H7 (cell line): ENCODE results near the gene FOXN3. TPM values are rescaled to one million over a fixed set of nuclear protein-coding genes. Genes with fewer than 3 reads are reported as not detected.

ENCODE experiments used
- DNase-seq: peaks from one replicate; pipeline ENCODE4 v3.0.0; 2012
- H3K27me3 ChIP-seq: 2 replicates; pipeline ENCODE4 v1.6.0; 2011; ENCODE audit warnings: mild to moderate bottlenecking, low read length; ENCODE audit not compliant: control insufficient read depth, insufficient read depth
- H3K36me3 ChIP-seq: replicated peaks from 2 replicates; pipeline ENCODE4 v1.5.1; 2011; ENCODE audit warnings: low read length; ENCODE audit not compliant: control insufficient read depth, insufficient read depth
- H3K4me3 ChIP-seq: 2 replicates; pipeline ENCODE4 v1.5.1; 2011; ENCODE audit warnings: low read depth, mild to moderate bottlenecking, control low read depth, low read length, moderate library complexity; ENCODE audit not compliant: insufficient read depth
- total RNA-seq: library from RNA; depleted of rRNA; stranded (reverse); fragments of >200 nt; shearing (Covaris generic); gene quantifications from 2 replicates; pipeline ENCODE4 v1.2.3, GENCODE V29; 2014

FOXN3 gene
- total RNA-seq, 1 experiment from 2014 or later, result 64.6 TPM

- no peaks in the 10 kb centered on the region; the same call in 1 of the 2 replicates for H3K36me3 ChIP-seq
- no peaks in the 10 kb centered on the region for H3K27me3 ChIP-seq
- no peak overlapping the region for H3K4me3 ChIP-seq
- DNase-seq, result no peak
Observed at GRCh38 chr14:89247457-89248122, 169.4 kb downstream of the FOXN3 start.

- H3K27me3 ChIP-seq, result no peaks in the 10 kb centered on the region
- H3K4me3 ChIP-seq, result no peak overlapping the region
- no peak for DNase-seq
- no peaks in the 10 kb centered on the region; the same call in 1 of the 2 replicates for H3K36me3 ChIP-seq
Observed at GRCh38 chr14:89246290-89246689, 170.7 kb downstream of the FOXN3 start.

- H3K36me3 ChIP-seq, result no peaks in the 10 kb centered on the region; the same call in 1 of the 2 replicates
- H3K27me3 ChIP-seq, result no peaks in the 10 kb centered on the region
- no peak for DNase-seq
- H3K4me3 ChIP-seq, result no peak overlapping the region
Observed at GRCh38 chr14:89245802-89246201, 171.2 kb downstream of the FOXN3 start.

- H3K36me3 ChIP-seq, result no peaks in the 10 kb centered on the region; the same call in 1 of the 2 replicates
- no peaks in the 10 kb centered on the region for H3K27me3 ChIP-seq
- no peak overlapping the region for H3K4me3 ChIP-seq
- DNase-seq, result no peak
Observed at GRCh38 chr14:89244720-89245119, 172.3 kb downstream of the FOXN3 start.

GRCh38 chr14:89243741-89244140 is 173.3 kb downstream of the FOXN3 start:
- no peaks in the 10 kb centered on the region for H3K27me3 ChIP-seq
- no peak overlapping the region for H3K4me3 ChIP-seq
- no peaks in the 10 kb centered on the region; the same call in 1 of the 2 replicates for H3K36me3 ChIP-seq
- no peak for DNase-seq

GRCh38 chr14:89243286-89243685 is 173.7 kb downstream of the FOXN3 start:
- no peak overlapping the region for H3K4me3 ChIP-seq
- H3K27me3 ChIP-seq, result no peaks in the 10 kb centered on the region
- no peaks in the 10 kb centered on the region; the same call in 1 of the 2 replicates for H3K36me3 ChIP-seq
- no peak for DNase-seq

GRCh38 chr14:89242652-89243279 is 174.3 kb downstream of the FOXN3 start:
- no peaks in the 10 kb centered on the region for H3K27me3 ChIP-seq
- peak; percentile 56 for DNase-seq
- no peak overlapping the region for H3K4me3 ChIP-seq
- H3K36me3 ChIP-seq, result no peaks in the 10 kb centered on the region; the same call in 1 of the 2 replicates

- DNase-seq, result no peak
- H3K4me3 ChIP-seq, result no peak overlapping the region
- H3K36me3 ChIP-seq, result no peaks in the 10 kb centered on the region
- no peaks in the 10 kb centered on the region for H3K27me3 ChIP-seq
Observed at GRCh38 chr14:89241934-89242651, 174.9 kb downstream of the FOXN3 start.

GRCh38 chr14:89241257-89241656 is 175.8 kb downstream of the FOXN3 start:
- no peak overlapping the region for H3K4me3 ChIP-seq
- DNase-seq, result no peak
- no peaks in the 10 kb centered on the region for H3K36me3 ChIP-seq
- no peaks in the 10 kb centered on the region for H3K27me3 ChIP-seq

GRCh38 chr14:89240414-89240813 is 176.6 kb downstream of the FOXN3 start:
- DNase-seq, result no peak
- Histone ChIP-seq H3K36me3 (no peaks in the 10 kb centered on the region), H3K4me3 (no peak overlapping the region), H3K27me3 (no peaks in the 10 kb centered on the region)

GRCh38 chr14:89239023-89239422 is 178.0 kb downstream of the FOXN3 start:
- no peaks in the 10 kb centered on the region for H3K36me3 ChIP-seq
- H3K27me3 ChIP-seq, result no peaks in the 10 kb centered on the region
- H3K4me3 ChIP-seq, result no peak overlapping the region
- DNase-seq, result no peak

GRCh38 chr14:89237921-89238529 is 179.0 kb downstream of the FOXN3 start:
- Histone ChIP-seq H3K27me3 (no peaks in the 10 kb centered on the region), H3K4me3 (no peak overlapping the region), H3K36me3 (no peaks in the 10 kb centered on the region)
- DNase-seq, result peak; percentile 59

GRCh38 chr14:89236851-89237250 is 180.2 kb downstream of the FOXN3 start:
- Histone ChIP-seq H3K27me3 (no peaks in the 10 kb centered on the region), H3K36me3 (no peaks in the 10 kb centered on the region), H3K4me3 (no peak overlapping the region)
- DNase-seq, result no peak

GRCh38 chr14:89233184-89233583 is 183.8 kb downstream of the FOXN3 start:
- no peak for DNase-seq
- Histone ChIP-seq H3K4me3 (no peak overlapping the region), H3K36me3 (no peaks in the 10 kb centered on the region), H3K27me3 (no peaks in the 10 kb centered on the region)
